ENCODE measurements around the gene TSKS. TPM values are rescaled to one million over a fixed set of nuclear protein-coding genes. Genes with fewer than 3 reads are reported as not detected.
"Not testable (repeated sequence)": the region's sequence is repeated elsewhere in the genome, so short reads cannot be mapped to it uniquely, and the experiment has no call there.

TSKS gene
- total RNA-seq, 4 donors from 2014 or later = 0.57 TPM; not detected in 3

- Histone ChIP-seq H3K36me3 (no peaks in the 10 kb centered on the region), H3K27ac (replicated peaks in 1 of 4) (peak overlapping the region in 2 of 4 donors; percentile 3 to 22), H3K9me3 (no peaks in the 10 kb centered on the region), H3K4me3 (no peak overlapping the region), H3K27me3 (no peaks in the 10 kb centered on the region), H3K4me1 (no peaks in the 10 kb centered on the region)
- TF ChIP-seq, protein P1, sequence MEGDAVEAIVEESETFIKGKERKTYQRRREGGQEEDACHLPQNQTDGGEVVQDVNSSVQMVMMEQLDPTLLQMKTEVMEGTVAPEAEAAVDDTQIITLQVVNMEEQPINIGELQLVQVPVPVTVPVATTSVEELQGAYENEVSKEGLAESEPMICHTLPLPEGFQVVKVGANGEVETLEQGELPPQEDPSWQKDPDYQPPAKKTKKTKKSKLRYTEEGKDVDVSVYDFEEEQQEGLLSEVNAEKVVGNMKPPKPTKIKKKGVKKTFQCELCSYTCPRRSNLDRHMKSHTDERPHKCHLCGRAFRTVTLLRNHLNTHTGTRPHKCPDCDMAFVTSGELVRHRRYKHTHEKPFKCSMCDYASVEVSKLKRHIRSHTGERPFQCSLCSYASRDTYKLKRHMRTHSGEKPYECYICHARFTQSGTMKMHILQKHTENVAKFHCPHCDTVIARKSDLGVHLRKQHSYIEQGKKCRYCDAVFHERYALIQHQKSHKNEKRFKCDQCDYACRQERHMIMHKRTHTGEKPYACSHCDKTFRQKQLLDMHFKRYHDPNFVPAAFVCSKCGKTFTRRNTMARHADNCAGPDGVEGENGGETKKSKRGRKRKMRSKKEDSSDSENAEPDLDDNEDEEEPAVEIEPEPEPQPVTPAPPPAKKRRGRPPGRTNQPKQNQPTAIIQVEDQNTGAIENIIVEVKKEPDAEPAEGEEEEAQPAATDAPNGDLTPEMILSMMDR (IDR thresholded peaks at IDR 0.05) = no peak
- TF ChIP-seq EP300 (IDR thresholded peaks at IDR 0.05) (no peak), POLR2AphosphoS5 (IDR thresholded peaks at IDR 0.05) (no peak), POLR2A (IDR thresholded peaks at IDR 0.05; ENCODE audit: low read depth) (no peak)
- DNase-seq (ENCODE audit: extremely low spot score) = no peak
- WGBS = 66% methylated on average over 23 of the region's 23 CpGs
- intact Hi-C loops (cut with DNase I) = no loop called here
Measured at GRCh38 chr19:49727217-49728030, 35.7 kb downstream of the TSKS start.

DNA sequence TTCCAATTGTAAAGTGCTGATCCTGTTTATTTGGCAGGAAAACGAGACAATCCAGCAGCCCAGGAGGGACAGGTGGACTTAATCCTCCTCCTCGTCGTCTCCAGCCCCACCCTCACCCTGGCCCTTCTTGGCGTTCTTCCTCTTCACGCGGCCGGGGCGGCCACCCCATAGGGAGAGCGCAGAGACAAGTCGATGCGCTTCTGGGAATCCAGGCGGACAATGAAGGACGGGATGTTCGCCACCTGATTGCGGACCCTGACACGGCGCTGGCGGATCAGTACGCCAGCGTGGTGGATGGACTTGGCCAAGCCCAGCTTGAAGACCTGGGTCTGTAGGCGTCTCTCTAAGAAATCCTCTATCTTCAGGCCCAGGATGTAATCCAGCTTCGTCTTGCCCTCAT, 43.7 kb downstream of the TSKS start:
- H3K4me3 ChIP-seq; H3K36me3 ChIP-seq; H3K9me3 ChIP-seq; DNase-seq (ENCODE audit: extremely low spot score); intact Hi-C loops (cut with DNase I); H3K27ac ChIP-seq (replicated peaks in 1 of 4); H3K27me3 ChIP-seq: not testable (repeated sequence)
- WGBS = 81% methylated on average over 22 of the region's 22 CpGs
- peaks cover 0 to 11% (median 0%) of the 10 kb centered on the region in 4 donors for H3K4me1 ChIP-seq

- no peak overlapping the region for H3K4me3 ChIP-seq
- no peak for DNase-seq (ENCODE audit: extremely low spot score)
- no peaks in the 10 kb centered on the region for H3K9me3 ChIP-seq
- intact Hi-C loops (cut with DNase I) = no loop called here
- H3K27ac ChIP-seq (replicated peaks in 1 of 4) = no peak overlapping the region
- H3K36me3 ChIP-seq = no peaks in the 10 kb centered on the region
- H3K4me1 ChIP-seq = peaks cover 0 to 11% (median 0%) of the 10 kb centered on the region in 4 donors
- TF ChIP-seq EP300 (IDR thresholded peaks at IDR 0.05) (no peak), POLR2AphosphoS5 (IDR thresholded peaks at IDR 0.05) (no peak), POLR2A (IDR thresholded peaks at IDR 0.05; ENCODE audit: low read depth) (no peak)
- TF ChIP-seq, protein P1 (IDR thresholded peaks at IDR 0.05) = no peak
- WGBS = 80% methylated on average over 6 of the region's 6 CpGs
- H3K27me3 ChIP-seq = peaks cover 0 to 4% (median 0%) of the 10 kb centered on the region in 4 donors
Measured at GRCh38 chr19:49718991-49719390, 44.1 kb downstream of the TSKS start.

- DNase-seq (ENCODE audit: extremely low spot score) = no peak
- intact Hi-C loops (cut with DNase I) = no loop called here
- 87% methylated on average over 8 of the region's 8 CpGs for WGBS
Measured at GRCh38 chr19:49718511-49718910, 44.6 kb downstream of the TSKS start.

GRCh38 chr19:49716154-49716553, 47.0 kb downstream of the TSKS start:
- Histone ChIP-seq H3K4me3 (no peak overlapping the region), H3K4me1 (peaks cover 0 to 11% (median 0%) of the 10 kb centered on the region in 4 donors), H3K9me3 (no peaks in the 10 kb centered on the region), H3K27ac (replicated peaks in 1 of 4) (no peak overlapping the region), H3K27me3 (no peaks in the 10 kb centered on the region), H3K36me3 (no peaks in the 10 kb centered on the region)
- no peak for DNase-seq (ENCODE audit: extremely low spot score)
- intact Hi-C loops (cut with DNase I) = no loop called here
- no peak for TF ChIP-seq POLR2A (IDR thresholded peaks at IDR 0.05; ENCODE audit: low read depth)
- no peak for TF ChIP-seq POLR2AphosphoS5 (IDR thresholded peaks at IDR 0.05)
- TF ChIP-seq, protein P1 (IDR thresholded peaks at IDR 0.05) = no peak
- TF ChIP-seq EP300 (IDR thresholded peaks at IDR 0.05) = no peak
- 85% methylated on average over 3 of the region's 3 CpGs for WGBS

More at GRCh38 chr19:49718511-49718910, 44.6 kb downstream of the TSKS start:
- Histone ChIP-seq H3K27ac (replicated peaks in 1 of 4) (no peak overlapping the region), H3K36me3 (no peaks in the 10 kb centered on the region), H3K9me3 (no peaks in the 10 kb centered on the region), H3K4me1 (peaks cover 0 to 11% (median 0%) of the 10 kb centered on the region in 4 donors), H3K27me3 (peaks cover 0 to 4% (median 0%) of the 10 kb centered on the region in 4 donors), H3K4me3 (no peak overlapping the region)
- TF ChIP-seq POLR2AphosphoS5 (IDR thresholded peaks at IDR 0.05) = no peak
